SK-MEL-5 (cell line): Measurements from ENCODE around the gene TMEM178A. TPM values are rescaled to one million over a fixed set of nuclear protein-coding genes. Genes with fewer than 3 reads are reported as not detected.
"Not testable (repeated sequence)": the region's sequence is repeated elsewhere in the genome, so short reads cannot be mapped to it uniquely, and the experiment has no call there.

ENCODE experiments used
- DNase-seq: peaks from one replicate; pipeline ENCODE4 v3.0.0-alpha.2; 2016; ENCODE audit warnings: low read depth, low spot score
- in situ Hi-C: cut with HindIII; loops from 2 replicates; pipeline ENCODE4 v1.10.0; 2016; ENCODE audit warnings: low sequenced_read_pairs, high pct_unique_total_duplicates, low pct_unique_long_range_greater_than_20kb
- total RNA-seq: library from RNA; depleted of rRNA; stranded (reverse); fragments of >200 nt; shearing (Covaris generic); gene quantifications from 2 replicates; pipeline ENCODE4 v1.2.3, GENCODE V29; 2014

Gene TMEM178A
- total RNA-seq, 1 experiment from 2014 or later = 0.32 TPM

DNA sequence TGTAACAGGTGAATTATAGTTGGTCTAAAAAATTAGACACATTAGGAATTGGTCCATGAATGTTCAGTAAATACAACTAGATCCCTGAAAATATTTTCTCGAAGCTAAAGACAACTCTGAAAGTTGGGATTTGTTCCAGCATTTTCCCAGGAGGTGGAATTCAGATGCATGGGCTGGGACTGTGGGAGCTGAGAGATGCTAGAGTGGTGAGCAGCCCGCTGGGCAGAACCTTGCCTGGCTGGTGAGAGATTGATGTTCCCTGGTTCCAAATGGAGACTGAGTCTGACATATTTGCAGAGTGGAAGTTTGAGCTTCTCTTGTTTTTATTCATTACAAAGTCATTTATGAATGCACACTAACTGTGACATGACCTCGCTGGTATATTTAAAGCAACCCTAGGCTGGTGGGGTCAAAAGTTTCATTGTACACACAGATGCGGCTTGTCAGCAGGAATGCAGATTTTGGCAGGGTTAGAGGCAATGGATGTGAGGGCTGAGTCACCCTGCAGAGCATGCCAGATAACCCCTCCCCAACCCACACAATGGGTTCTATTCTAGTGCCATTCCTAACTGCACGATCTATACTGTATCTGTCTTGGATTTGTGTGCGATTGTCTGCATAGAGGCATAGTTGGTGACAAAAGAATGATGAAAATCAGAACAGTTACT lies 23.5 kb upstream of the TMEM178A start:
- in situ Hi-C loops = no loop called here

DNA sequence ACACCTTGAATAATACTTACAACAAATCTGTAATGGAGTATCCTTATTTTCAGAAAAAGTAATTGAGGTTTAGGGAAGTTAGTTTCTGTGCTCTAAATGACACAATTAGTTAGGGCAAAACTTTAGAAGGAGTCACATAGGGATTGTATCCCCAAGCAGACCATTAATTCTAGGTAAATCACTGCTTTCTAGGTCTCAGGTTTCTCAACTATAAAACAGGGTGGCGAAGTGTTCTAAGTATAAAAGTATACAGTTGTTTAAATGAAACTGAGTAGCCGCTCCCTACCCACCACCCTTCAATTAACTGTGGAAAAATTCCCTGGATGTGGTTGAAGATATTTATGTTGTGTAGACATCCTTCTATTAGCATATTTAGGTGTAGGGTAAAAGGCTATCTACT lies 19.9 kb upstream of the TMEM178A start:
- in situ Hi-C loops = no loop called here

More for the DNA sequence above, 23.5 kb upstream of the TMEM178A start:
- peak; percentile 97 for DNase-seq

DNA sequence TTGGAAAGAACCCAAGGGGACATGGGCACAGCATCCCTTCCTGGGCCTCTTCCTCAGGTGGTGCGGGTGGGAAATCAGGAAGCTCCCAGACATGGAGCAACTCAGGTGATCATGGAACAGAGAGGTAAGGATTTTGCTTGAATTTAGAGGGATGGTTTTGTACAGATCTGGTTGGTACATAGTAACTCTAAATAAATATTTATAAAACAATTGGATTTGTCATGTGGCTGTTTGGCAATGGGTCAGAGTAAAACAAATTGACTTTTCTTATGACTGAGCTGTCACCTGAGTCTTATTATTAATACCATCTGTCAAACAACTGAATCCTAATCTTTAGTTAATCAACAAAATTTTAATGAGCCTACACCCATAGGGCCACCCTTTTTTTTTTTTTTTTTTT lies 19.4 kb upstream of the TMEM178A start:
- in situ Hi-C loops = no loop called here
- no peak for DNase-seq

More for the DNA sequence above, 19.9 kb upstream of the TMEM178A start:
- DNase-seq = no peak

DNA sequence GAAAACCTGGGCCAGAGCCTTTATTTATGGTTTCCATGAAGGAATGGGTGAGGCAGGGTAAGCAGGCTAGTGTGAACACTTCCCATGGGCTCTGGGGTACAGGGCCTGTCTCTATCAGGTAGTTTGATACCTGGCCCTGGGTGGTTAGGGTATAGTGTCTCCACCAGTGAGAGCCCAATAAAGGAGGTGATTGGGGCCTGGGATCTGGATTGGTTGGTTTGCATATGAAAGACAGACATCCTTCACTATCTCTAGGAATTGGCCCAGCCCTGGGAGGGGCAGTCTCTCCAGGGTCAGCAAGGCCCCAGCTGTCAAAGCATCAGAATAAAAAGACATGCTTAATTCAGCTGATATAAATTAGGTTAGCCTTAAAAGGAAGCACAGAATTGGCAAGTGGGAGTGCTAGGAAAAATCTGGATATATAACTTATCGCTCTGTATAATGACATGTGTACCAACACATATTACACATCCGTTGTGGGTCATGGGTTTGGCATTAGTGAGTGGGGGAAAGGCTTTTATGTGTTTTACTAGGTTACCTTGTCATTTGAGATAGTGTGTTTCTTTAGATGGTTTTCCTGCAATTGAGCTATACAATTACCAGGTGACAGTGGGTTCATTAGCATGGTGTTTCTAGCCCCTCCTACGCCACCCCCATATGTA lies 18.5 kb upstream of the TMEM178A start:
- no peak for DNase-seq
- in situ Hi-C loops = no loop called here

DNA sequence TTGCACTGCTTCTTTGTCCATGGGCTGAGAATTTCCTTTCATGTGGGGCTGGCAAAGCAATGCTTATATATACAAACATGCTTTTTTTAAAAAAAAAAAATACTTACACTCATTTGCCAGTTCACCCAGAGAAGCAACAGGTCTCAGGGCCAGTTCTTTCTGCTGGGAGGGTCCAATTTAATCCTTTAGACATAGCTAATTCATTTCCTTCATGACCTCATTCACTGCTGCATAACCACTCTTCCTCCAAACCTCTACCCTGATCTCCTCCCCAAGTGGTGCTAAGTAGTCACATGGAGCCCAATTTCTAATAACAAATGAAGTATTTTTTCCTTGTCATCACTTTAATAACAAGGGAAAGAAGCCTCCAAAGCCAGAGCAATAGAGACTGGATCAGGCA lies 17.1 kb upstream of the TMEM178A start:
- in situ Hi-C loops = no loop called here
- no peak for DNase-seq

DNA sequence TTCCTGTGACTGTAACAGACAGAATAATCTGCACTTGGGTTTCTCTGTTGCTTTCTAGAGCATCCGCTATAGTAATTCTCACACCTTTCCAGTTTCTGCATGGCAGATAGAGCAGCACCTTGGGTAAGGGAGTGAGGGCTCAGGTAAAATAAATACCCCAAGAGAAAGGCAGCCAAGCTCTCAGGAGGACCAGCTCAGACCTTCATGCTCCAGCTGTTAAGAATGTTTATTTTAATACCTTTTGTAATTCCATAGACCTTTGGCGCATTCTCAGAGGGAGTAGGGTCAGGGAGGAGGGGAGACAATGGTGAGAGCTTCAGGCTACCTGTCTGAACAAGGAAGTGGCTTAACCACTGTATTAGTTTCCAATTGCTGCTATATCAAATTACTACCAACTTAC lies 16.2 kb upstream of the TMEM178A start:
- in situ Hi-C loops = no loop called here

DNA sequence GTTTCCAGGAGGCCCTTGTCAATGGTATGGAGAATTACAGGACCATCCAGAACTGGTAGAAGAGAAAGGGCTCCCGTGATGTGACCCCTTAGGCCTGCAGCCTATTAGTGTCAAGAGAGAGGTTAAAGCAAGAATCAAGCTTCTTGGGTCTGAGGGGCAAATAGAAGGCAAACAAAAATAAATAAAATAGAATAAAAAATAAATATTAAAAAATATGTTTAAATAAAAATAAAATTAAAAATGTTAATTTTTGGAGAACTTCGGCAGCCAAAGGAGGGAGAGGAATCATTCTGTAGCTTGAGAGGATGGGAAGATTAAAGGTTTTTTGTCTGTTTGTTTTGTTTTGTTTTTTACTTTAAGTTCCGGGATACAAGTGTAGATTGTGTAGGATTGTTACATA lies 15.2 kb upstream of the TMEM178A start:
- DNase-seq = no peak
- in situ Hi-C loops = no loop called here

More for the DNA sequence above, 16.2 kb upstream of the TMEM178A start:
- DNase-seq = no peak

DNA sequence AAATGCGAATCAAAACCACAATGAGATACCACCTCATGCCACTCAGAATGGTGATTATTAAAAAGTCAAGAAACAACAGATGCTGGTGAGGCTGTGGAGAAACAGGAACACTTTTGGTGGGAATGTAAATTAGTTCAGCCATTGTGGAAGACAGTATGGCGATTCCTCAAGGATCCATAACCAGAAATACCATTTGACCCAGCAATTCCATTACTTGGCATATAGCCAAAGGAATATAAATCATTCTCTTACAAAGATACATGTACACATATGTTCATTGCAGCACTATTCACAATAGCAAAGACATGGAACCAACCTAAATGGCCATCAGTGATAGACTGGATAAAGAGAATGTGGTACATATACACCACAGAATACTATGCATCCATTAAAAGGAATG lies 9.5 kb upstream of the TMEM178A start:
- DNase-seq, in situ Hi-C loops: not testable (repeated sequence)

DNA sequence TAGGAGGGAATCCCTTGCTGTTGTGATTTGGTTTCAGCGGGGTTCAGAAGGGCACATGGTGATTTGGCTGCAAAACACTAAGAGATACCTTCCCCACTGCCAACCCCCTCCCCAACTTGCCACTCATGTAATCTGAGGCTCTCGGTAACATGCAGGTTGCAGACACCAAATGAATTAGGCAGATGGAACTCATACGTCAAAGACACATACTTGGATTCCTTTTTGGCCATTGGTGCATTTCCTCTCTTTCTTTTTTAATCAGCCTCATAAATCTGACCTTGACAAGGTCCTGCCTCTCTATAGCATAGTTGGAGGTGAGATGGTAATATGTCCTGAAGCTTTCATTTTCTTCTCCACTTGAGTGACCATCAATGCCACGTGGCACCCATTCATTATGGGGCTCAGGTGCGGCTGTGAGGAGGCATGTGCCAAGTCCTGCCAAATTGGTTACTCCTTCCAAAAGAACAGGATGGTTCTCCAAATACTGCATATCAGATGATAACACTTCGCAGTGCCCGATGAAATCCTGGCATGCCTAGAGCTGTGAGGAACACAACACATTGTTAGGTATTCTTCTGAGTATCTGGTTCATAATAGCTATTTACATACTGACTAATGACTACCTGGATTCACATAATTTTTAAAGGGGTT lies 8.3 kb upstream of the TMEM178A start:
- DNase-seq = no peak
- in situ Hi-C loops = no loop called here

DNA sequence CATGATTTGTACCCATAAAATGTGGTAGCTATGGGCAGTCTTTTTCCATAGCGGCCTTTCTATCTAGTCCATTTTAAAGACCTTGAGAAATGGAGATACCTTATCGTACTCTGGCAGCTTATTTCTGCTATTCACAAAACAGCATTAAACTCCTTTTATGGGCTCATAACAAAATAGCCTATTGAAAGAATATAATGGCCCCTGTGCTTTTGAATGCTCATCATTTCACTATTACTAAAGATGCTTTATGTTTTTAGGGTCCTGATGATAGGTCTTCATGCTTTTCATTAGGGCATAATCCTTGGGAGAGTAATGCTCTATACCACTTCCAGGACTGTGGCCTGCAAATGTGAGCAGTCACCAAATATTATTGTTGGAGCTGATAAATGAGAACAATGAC lies 7.3 kb upstream of the TMEM178A start:
- DNase-seq = no peak
- in situ Hi-C loops = no loop called here

DNA sequence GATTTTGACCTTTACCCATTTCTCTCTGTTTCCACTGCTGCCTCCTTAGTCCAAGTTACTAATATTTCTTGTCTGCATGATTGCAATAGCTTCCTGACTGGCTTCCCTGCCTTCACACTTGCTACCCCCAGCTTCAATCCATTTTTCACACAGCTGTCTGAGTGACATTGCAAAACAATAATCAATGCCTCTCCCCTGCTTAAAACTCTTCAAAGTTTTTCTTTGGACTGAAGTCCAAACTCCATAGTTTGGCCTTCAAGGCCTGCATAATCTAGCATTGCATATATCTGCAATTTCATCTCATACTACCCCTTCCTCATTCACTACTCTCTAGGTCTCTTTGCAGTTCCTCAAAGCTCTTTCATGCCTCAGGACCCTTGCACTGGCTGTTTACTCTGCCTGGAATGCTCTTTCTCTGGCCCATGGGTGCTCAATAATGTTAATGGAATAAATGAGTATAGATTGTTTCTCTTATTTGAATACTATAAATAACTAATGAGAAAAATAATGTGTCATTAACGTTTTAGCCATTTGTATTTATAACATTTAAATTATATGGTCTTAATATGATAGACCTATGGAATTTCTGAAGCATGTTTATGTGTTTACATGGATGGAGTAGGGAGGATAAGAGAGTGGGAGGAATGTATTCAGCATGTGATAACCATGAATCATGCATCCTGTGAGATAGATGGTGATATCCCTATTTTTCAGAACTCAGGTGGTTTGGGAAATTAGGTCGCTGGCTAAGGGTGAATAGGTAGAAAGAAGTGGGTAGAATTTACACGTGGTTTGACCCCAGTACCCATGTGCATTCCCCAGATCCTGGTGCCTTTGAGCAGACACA lies 5.7 kb upstream of the TMEM178A start:
- in situ Hi-C loops = no loop called here
- no peak for DNase-seq

DNA sequence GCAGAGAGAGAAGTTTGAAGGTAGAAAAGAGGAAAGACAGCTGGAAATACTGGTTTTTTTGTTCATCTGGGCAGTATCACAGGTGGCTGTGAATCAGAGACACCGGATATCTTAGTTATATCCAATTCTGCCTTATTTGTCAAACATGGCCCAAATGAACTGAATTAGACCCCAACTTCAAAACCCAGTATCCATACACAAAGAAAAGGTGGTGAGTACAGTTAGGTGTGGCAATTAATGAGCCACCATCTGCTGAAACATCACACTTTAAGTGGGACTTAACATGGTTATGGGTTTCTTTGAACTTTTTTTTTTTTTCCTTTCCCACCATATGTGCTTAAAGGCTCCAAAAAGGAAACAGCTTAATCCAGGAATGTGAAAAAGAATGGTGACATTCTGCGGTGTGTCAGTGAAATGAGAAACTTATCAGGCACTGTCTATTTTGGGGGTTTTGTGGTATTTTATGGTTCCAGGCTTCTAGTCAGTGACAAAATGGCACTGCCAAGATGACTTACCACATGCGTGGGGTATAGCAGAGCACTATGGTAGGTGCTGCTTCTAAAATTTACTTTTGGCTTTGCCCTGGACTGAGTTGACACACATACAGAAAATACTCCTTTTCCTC lies 5.0 kb upstream of the TMEM178A start:
- DNase-seq = no peak
- in situ Hi-C loops = no loop called here

DNA sequence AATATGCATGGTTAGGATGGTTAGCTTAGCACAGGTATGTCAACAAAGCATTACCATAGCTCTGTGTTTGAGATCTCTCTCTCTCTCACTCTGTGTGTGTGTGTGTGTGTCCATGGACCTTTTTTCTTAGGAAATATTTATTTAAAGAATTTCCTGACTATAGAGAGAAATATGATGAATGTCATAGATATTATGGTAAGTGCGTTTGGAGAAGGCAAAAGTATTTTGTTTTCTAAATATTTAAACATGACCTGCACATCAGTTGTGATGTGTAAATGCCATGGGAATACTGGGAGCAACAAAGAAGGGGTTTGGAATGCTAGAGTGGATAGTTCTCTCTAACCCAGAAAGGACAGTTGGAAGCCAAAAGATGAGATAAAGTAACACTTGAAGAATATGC lies 3.9 kb upstream of the TMEM178A start:
- no peak for DNase-seq
- in situ Hi-C loops = no loop called here

DNA sequence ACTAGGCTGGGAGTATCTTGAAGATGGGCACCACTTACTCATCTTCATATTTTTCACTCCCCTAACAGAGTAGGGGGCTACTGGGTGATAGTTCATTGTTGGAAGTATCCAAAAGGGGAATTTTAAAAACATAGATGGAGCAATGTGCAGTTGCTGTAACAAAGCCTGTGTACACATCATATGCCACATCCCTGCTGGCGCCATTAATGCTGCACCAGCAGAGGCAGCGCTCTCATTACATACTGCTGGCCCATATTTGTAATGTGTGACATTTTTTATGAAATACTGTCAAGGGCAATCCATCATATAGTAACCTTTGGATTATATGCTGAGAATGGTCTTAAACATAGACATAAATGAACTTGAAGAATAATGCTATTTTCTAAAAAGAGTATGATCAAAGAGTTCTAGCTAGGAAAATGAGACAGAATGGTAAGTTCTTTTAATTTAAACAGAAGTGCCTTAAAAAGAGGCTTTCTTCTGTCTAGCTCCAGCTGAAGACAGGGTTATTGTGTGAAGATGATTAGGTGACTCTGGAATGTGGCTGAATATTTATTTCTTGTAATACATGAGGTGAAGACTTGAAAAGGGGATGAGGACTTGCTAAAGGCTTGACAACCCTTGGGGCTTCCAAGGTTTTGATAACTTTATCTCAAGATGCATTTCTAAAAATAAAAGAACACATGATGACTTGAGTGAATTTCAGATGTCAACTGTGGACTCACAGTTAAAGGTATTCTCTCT lies 2.4 kb upstream of the TMEM178A start:
- no peak for DNase-seq
- in situ Hi-C loops = no loop called here

DNA sequence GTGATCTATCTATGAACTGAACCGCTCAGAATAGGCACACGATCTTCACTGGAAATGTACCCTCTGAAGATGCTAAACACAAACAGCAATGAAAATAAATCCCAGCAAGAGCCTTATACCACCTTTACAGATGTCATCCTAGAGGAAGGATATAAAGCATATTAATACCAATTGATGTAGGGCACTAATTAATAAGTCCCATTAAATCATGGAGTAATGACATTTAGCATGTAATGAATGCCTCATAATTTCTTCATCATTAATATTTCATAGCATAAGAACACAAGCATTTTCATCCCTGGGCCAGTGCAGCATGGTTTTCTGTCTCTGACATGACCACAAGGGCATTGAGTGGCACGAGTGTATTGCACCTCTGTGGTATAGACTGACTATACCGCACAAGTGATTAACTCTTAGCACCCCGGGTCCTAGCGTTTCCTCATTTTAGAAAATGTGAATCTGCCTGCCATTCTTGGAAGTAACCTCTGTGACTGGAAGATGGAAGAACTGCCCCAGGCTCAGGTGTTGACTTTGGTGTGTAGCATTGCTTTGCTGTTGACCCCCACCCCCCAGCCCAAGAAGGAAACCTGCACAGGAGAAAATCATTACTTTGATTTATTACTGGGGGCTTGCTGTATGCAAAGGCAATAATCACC lies 1.4 kb upstream of the TMEM178A start:
- in situ Hi-C loops = no loop called here
- no peak for DNase-seq

DNA sequence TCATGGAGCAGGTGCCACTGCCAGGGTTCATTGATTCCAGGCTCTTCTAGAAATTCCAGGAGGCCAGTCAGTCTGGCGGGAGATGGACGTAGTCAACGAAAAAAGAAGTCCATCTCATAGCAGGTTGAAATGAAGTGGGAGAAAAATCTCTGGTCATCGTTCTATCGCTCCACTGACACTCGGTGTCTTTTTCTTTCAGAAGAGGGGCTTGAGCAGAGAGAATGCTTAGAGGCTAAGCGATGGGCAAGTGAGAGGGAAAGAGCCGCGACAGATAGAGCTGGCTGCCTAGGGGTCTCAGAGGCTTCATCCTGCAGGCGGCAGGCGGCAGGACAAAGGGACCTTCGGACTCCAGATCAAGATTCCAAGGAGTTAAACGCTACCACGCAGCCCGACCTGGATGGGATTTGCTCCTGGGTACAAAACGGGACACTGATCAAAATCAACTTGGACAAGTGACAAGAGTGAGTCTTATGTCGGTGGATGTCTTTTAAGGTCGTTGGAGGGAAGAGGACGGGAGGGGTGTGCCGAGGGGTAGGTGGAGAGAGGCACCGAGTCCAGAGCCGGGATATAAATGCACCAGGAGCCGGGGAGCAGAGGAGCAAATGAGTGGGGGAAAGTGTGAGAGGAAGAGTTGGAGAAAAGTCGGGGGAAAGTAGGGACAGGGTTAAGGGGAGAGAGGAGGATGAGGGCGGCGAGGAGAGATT lies 677 bp upstream of the TMEM178A start:
- in situ Hi-C loops = no loop called here
- no peak for DNase-seq
